COLO829 (cell line): ENCODE results near the gene RNF224.

ENCODE experiments used
- DNase-seq: peaks from one replicate; pipeline ENCODE4 v3.0.0; 2012; ENCODE audit warnings: low spot score

Gene RNF224

GRCh38 chr9:137215196-137215986 lies 11.9 kb upstream of the RNF224 start:
- no peak for DNase-seq

- no peak for DNase-seq
Measured at GRCh38 chr9:137216188-137216965, 10.9 kb upstream of the RNF224 start.

- DNase-seq = peak; percentile 94
Measured at GRCh38 chr9:137217276-137218211, 9.8 kb upstream of the RNF224 start.

GRCh38 chr9:137218212-137218753 lies 9.0 kb upstream of the RNF224 start:
- no peak for DNase-seq

GRCh38 chr9:137218754-137219271 lies 8.5 kb upstream of the RNF224 start:
- peak; percentile 89 for DNase-seq

GRCh38 chr9:137219757-137220316 lies 7.5 kb upstream of the RNF224 start:
- no peak for DNase-seq

- no peak for DNase-seq
Measured at GRCh38 chr9:137220317-137221094, 6.8 kb upstream of the RNF224 start.

- DNase-seq = no peak
Measured at GRCh38 chr9:137221095-137221505, 6.2 kb upstream of the RNF224 start.

GRCh38 chr9:137221506-137222111 lies 5.7 kb upstream of the RNF224 start:
- DNase-seq = no peak

GRCh38 chr9:137222190-137223077 lies 4.9 kb upstream of the RNF224 start, which contains the start of gene RNF208:
Gene RNF208, minus strand, starts transcription at chr9:137222240. Its CDS starts 1,028 bp downstream, at chr9:137221212.
- no peak for DNase-seq

GRCh38 chr9:137223078-137223970 lies 4.0 kb upstream of the RNF224 start:
- peak; percentile 99 for DNase-seq

GRCh38 chr9:137224830-137225694 lies 2.2 kb upstream of the RNF224 start, which contains the start of gene CYSRT1:
Gene CYSRT1, plus strand, starts transcription at chr9:137225174. Its CDS starts 448 bp downstream, at chr9:137225622.
- no peak for DNase-seq

- no peak for DNase-seq
Measured at GRCh38 chr9:137225699-137226331, 1.5 kb upstream of the RNF224 start.

GRCh38 chr9:137226338-137227053 lies 806 bp upstream of the RNF224 start:
- no peak for DNase-seq

- no peak for DNase-seq
Measured at GRCh38 chr9:137227853-137228505, 677 bp downstream of the RNF224 start.
